Measurements from ENCODE around the gene STK36. TPM values are rescaled to one million over a fixed set of nuclear protein-coding genes. Genes with fewer than 3 reads are reported as not detected.

Gene STK36
- polyA plus RNA-seq (2013, experiment 1 of 2) = 20.1 TPM
- 18.3 TPM for polyA plus RNA-seq (2013, experiment 2 of 2)

GRCh38 chr2:218671654-218672566 lies at the start of gene STK36, which contains the start of gene RNF25:
Gene STK36 (plus strand): TSS chr2:218672086. CDS start chr2:218672830, 744 bp downstream.
Gene RNF25 (minus strand): TSS chr2:218672002. CDS start chr2:218671970, 32 bp downstream.
- peak within 1 kb of the TSS; percentile 91 for H3K27ac ChIP-seq (ENCODE audit: low read length, poor library complexity, severe bottlenecking)
- no peak within 1 kb of the TSS for H2BK120ac ChIP-seq (ENCODE audit: low read depth, low read length)
- peak within 1 kb of the TSS; percentile 95 for H3K4me3 ChIP-seq (ENCODE audit: insufficient read depth in 1 of 2, low read depth in 1 of 2, low read length in 2 of 2)
- peak within 1 kb of the TSS; percentile 99 for H3K9ac ChIP-seq (ENCODE audit: low read length)
- peak within 1 kb of the TSS; percentile 44 for H2BK15ac ChIP-seq (ENCODE audit: low read depth, poor library complexity, severe bottlenecking)
- no peaks in the 10 kb centered on the region for H3K9me3 ChIP-seq (ENCODE audit: control insufficient read depth, low read length)
- H4K8ac ChIP-seq (ENCODE audit: low read length) = peak within 1 kb of the TSS; percentile 87
- peak within 1 kb of the TSS; percentile 51 for H3K4me2 ChIP-seq (ENCODE audit: low read length, poor library complexity, severe bottlenecking)
- H3K18ac ChIP-seq (ENCODE audit: low read depth in 1 of 2, low read length in 2 of 2) = peak within 1 kb of the TSS; percentile 93 to 97
- H3K14ac ChIP-seq (ENCODE audit: low read length in 2 of 2) = peak within 1 kb of the TSS in 1 of 2 experiments; percentile 68
- H3K4me1 ChIP-seq (ENCODE audit: control insufficient read depth, insufficient read depth, low read depth, low read length) = peaks cover 3% of the 10 kb centered on the region
- peaks cover 20% of the 10 kb centered on the region for H3K79me1 ChIP-seq (replicated peaks; ENCODE audit: low read length, poor library complexity, severe bottlenecking)
- peak within 1 kb of the TSS; percentile 77 for H2AK5ac ChIP-seq (ENCODE audit: low read length, severe bottlenecking)
- peak; percentile 92 for DNase-seq
- peak within 1 kb of the TSS; percentile 80 for H2AFZ ChIP-seq (ENCODE audit: low read depth, low read length)
- H2BK5ac ChIP-seq (ENCODE audit: low read depth, low read length, poor library complexity, severe bottlenecking) = peak within 1 kb of the TSS; percentile 88
- no peak within 1 kb of the TSS for H3K23ac ChIP-seq (ENCODE audit: low read length in 2 of 2)
- H2BK12ac ChIP-seq (ENCODE audit: low read length in 2 of 2) = no peak within 1 kb of the TSS
- H3K4ac ChIP-seq (ENCODE audit: low read depth in 1 of 2, low read length in 2 of 2) = peak within 1 kb of the TSS in 1 of 2 experiments; percentile 56
- H3K27me3 ChIP-seq (ENCODE audit: control insufficient read depth in 1 of 2, insufficient read depth in 1 of 2, low read length in 2 of 2) = no peaks in the 10 kb centered on the region
- peak within 1 kb of the TSS; percentile 88 for H4K91ac ChIP-seq (ENCODE audit: low read length)
- WGBS = under 1% methylated on average over 47 of the region's 49 CpGs
- H3K36me3 ChIP-seq (ENCODE audit: control insufficient read depth in 1 of 2, insufficient read depth in 2 of 2, low read depth in 1 of 2, low read length in 2 of 2) = peaks cover 22 to 57% of the 10 kb centered on the region in 2 experiments

- H3K27me3 ChIP-seq (ENCODE audit: control insufficient read depth in 1 of 2, insufficient read depth in 1 of 2, low read length in 2 of 2) = no peaks in the 10 kb centered on the region
- H4K8ac ChIP-seq (ENCODE audit: low read length) = no peak overlapping the region
- H3K4me1 ChIP-seq (ENCODE audit: control insufficient read depth, insufficient read depth, low read depth, low read length) = no peaks in the 10 kb centered on the region
- no peak overlapping the region for H2AK5ac ChIP-seq (ENCODE audit: low read length, severe bottlenecking)
- H2AFZ ChIP-seq (ENCODE audit: low read depth, low read length) = no peak overlapping the region
- H3K9me3 ChIP-seq (ENCODE audit: control insufficient read depth, low read length) = no peaks in the 10 kb centered on the region
- H3K36me3 ChIP-seq (ENCODE audit: control insufficient read depth in 1 of 2, insufficient read depth in 2 of 2, low read depth in 1 of 2, low read length in 2 of 2) = peaks cover 9 to 23% of the 10 kb centered on the region in 2 experiments
- H3K4me2 ChIP-seq (ENCODE audit: low read length, poor library complexity, severe bottlenecking) = no peak overlapping the region
- no peak overlapping the region for H2BK120ac ChIP-seq (ENCODE audit: low read depth, low read length)
- no peak overlapping the region for H3K4me3 ChIP-seq (ENCODE audit: insufficient read depth in 1 of 2, low read depth in 1 of 2, low read length in 2 of 2)
- H2BK15ac ChIP-seq (ENCODE audit: low read depth, poor library complexity, severe bottlenecking) = no peak overlapping the region
- no peak overlapping the region for H3K23ac ChIP-seq (ENCODE audit: low read length in 2 of 2)
- no peak overlapping the region for H3K14ac ChIP-seq (ENCODE audit: low read length in 2 of 2)
- H3K18ac ChIP-seq (ENCODE audit: low read depth in 1 of 2, low read length in 2 of 2) = no peak overlapping the region
- DNase-seq = no peak
- no peak overlapping the region for H2BK12ac ChIP-seq (ENCODE audit: low read length in 2 of 2)
- H3K79me1 ChIP-seq (replicated peaks; ENCODE audit: low read length, poor library complexity, severe bottlenecking) = no peaks in the 10 kb centered on the region
- H3K9ac ChIP-seq (ENCODE audit: low read length) = no peak overlapping the region
- WGBS = 74% methylated on average over 6 of the region's 7 CpGs
- H4K91ac ChIP-seq (ENCODE audit: low read length) = no peak overlapping the region
- no peak overlapping the region for H2BK5ac ChIP-seq (ENCODE audit: low read depth, low read length, poor library complexity, severe bottlenecking)
- no peak overlapping the region for H3K27ac ChIP-seq (ENCODE audit: low read length, poor library complexity, severe bottlenecking)
- H3K4ac ChIP-seq (ENCODE audit: low read depth in 1 of 2, low read length in 2 of 2) = no peak overlapping the region
Observed at GRCh38 chr2:218622606-218623365, 49.1 kb upstream of the STK36 start.

GRCh38 chr2:218623366-218623705 lies 48.5 kb upstream of the STK36 start:
- no peak overlapping the region for H3K4me3 ChIP-seq (ENCODE audit: insufficient read depth in 1 of 2, low read depth in 1 of 2, low read length in 2 of 2)
- peaks cover 11 to 28% of the 10 kb centered on the region in 2 experiments for H3K36me3 ChIP-seq (ENCODE audit: control insufficient read depth in 1 of 2, insufficient read depth in 2 of 2, low read depth in 1 of 2, low read length in 2 of 2)
- no peak overlapping the region for H2BK15ac ChIP-seq (ENCODE audit: low read depth, poor library complexity, severe bottlenecking)
- no peak overlapping the region for H3K18ac ChIP-seq (ENCODE audit: low read depth in 1 of 2, low read length in 2 of 2)
- H3K14ac ChIP-seq (ENCODE audit: low read length in 2 of 2) = no peak overlapping the region
- no peak overlapping the region for H2AFZ ChIP-seq (ENCODE audit: low read depth, low read length)
- no peak overlapping the region for H4K91ac ChIP-seq (ENCODE audit: low read length)
- no peak overlapping the region for H4K8ac ChIP-seq (ENCODE audit: low read length)
- no peak overlapping the region for H3K23ac ChIP-seq (ENCODE audit: low read length in 2 of 2)
- no peaks in the 10 kb centered on the region for H3K79me1 ChIP-seq (replicated peaks; ENCODE audit: low read length, poor library complexity, severe bottlenecking)
- no peak overlapping the region for H3K4me2 ChIP-seq (ENCODE audit: low read length, poor library complexity, severe bottlenecking)
- 80% methylated on average over 3 of the region's 3 CpGs for WGBS
- no peak overlapping the region for H2BK120ac ChIP-seq (ENCODE audit: low read depth, low read length)
- no peak overlapping the region for H2AK5ac ChIP-seq (ENCODE audit: low read length, severe bottlenecking)
- H3K27me3 ChIP-seq (ENCODE audit: control insufficient read depth in 1 of 2, insufficient read depth in 1 of 2, low read length in 2 of 2) = no peaks in the 10 kb centered on the region
- DNase-seq = no peak
- H3K9me3 ChIP-seq (ENCODE audit: control insufficient read depth, low read length) = no peaks in the 10 kb centered on the region
- H2BK5ac ChIP-seq (ENCODE audit: low read depth, low read length, poor library complexity, severe bottlenecking) = no peak overlapping the region
- no peak overlapping the region for H2BK12ac ChIP-seq (ENCODE audit: low read length in 2 of 2)
- H3K9ac ChIP-seq (ENCODE audit: low read length) = no peak overlapping the region
- no peaks in the 10 kb centered on the region for H3K4me1 ChIP-seq (ENCODE audit: control insufficient read depth, insufficient read depth, low read depth, low read length)
- no peak overlapping the region for H3K4ac ChIP-seq (ENCODE audit: low read depth in 1 of 2, low read length in 2 of 2)
- H3K27ac ChIP-seq (ENCODE audit: low read length, poor library complexity, severe bottlenecking) = no peak overlapping the region

DNA sequence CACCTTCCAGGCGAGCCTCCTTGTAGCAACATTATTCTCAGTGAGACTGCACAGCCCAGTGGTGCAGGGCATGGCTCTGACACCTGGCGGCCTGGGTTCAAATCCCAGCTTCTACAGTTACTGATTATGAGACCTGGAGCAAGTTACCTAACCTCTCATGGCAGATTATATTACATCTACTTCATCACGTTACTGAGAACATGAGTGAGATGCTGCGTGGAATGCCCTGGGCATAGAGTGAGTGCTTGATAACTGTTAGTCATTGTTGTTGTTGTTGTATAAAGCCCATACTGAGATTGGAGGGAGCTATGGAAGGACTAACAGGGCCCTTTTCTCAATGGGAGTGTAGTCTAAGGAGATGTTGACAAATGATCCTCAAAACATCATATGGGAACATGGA lies 45.5 kb upstream of the STK36 start:
- Histone ChIP-seq H2AFZ (ENCODE audit: low read depth, low read length) (no peak overlapping the region), H3K9ac (ENCODE audit: low read length) (no peak overlapping the region), H3K4me1 (ENCODE audit: control insufficient read depth, insufficient read depth, low read depth, low read length) (no peaks in the 10 kb centered on the region), H3K4me2 (ENCODE audit: low read length, poor library complexity, severe bottlenecking) (no peak overlapping the region), H3K27ac (ENCODE audit: low read length, poor library complexity, severe bottlenecking) (no peak overlapping the region), H3K36me3 (ENCODE audit: control insufficient read depth in 1 of 2, insufficient read depth in 2 of 2, low read depth in 1 of 2, low read length in 2 of 2) (peaks cover 13 to 26% of the 10 kb centered on the region in 2 experiments), H3K4ac (ENCODE audit: low read depth in 1 of 2, low read length in 2 of 2) (no peak overlapping the region), H3K79me1 (replicated peaks; ENCODE audit: low read length, poor library complexity, severe bottlenecking) (no peaks in the 10 kb centered on the region), H4K91ac (ENCODE audit: low read length) (no peak overlapping the region), H3K14ac (ENCODE audit: low read length in 2 of 2) (no peak overlapping the region), H2BK120ac (ENCODE audit: low read depth, low read length) (no peak overlapping the region), H2AK5ac (ENCODE audit: low read length, severe bottlenecking) (no peak overlapping the region), H3K23ac (ENCODE audit: low read length in 2 of 2) (no peak overlapping the region), H3K9me3 (ENCODE audit: control insufficient read depth, low read length) (no peaks in the 10 kb centered on the region), H3K27me3 (ENCODE audit: control insufficient read depth in 1 of 2, insufficient read depth in 1 of 2, low read length in 2 of 2) (no peaks in the 10 kb centered on the region), H3K18ac (ENCODE audit: low read depth in 1 of 2, low read length in 2 of 2) (no peak overlapping the region), H2BK15ac (ENCODE audit: low read depth, poor library complexity, severe bottlenecking) (no peak overlapping the region), H3K4me3 (ENCODE audit: insufficient read depth in 1 of 2, low read depth in 1 of 2, low read length in 2 of 2) (no peak overlapping the region), H2BK12ac (ENCODE audit: low read length in 2 of 2) (no peak overlapping the region), H4K8ac (ENCODE audit: low read length) (no peak overlapping the region), H2BK5ac (ENCODE audit: low read depth, low read length, poor library complexity, severe bottlenecking) (no peak overlapping the region)
- DNase-seq = no peak
- WGBS = 95% methylated on average over 4 of the region's 4 CpGs
